Measurements from ENCODE around the gene TAF5L.

GRCh38 chr1:229642376-229642775 is 16.5 kb upstream of the TAF5L start:
- TF ChIP-seq CTCF (IDR thresholded peaks at IDR 0.05) (no peak), POLR2A (IDR thresholded peaks at IDR 0.05) (no peak)
